ENCODE data around the gene MFGE8. TPM values are rescaled to one million over a fixed set of nuclear protein-coding genes. Genes with fewer than 3 reads are reported as not detected.

Gene MFGE8
- total and polyA plus RNA-seq, 9 of the 15 experiments (the other 6 are each of a cell fraction or from before 2014, with no cell fraction given), result 2.3 to 142 (median 62.3) TPM

DNA sequence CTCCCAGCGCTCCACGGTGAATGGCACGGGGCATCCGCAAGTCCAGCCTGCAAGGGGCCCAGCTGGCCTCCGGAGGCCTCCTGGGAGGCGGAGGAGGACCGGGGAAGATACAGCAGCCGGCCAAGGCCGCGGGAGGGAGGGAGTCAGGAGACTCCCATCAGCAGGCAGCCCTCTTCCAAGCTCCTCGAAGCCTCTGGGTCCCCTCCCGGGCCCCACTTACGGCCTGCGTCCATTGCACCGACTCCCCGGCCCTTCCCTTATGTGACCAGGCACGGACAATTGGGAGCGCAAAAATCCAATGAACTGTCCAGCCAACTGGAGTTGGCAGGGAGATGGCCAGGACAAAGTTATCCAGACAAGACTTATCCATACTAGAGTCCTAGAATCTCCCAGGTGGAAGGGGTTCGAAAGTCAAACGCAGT lies 668 bp downstream of the MFGE8 start (continued):
- TF ChIP-seq, protein P1, sequence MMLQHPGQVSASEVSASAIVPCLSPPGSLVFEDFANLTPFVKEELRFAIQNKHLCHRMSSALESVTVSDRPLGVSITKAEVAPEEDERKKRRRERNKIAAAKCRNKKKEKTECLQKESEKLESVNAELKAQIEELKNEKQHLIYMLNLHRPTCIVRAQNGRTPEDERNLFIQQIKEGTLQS (IDR thresholded peaks at IDR 0.05), result no peak
- TF ChIP-seq, protein P1 (CRISPR knock-in tag; conservative IDR thresholded peaks at IDR 0.05), result 0 out of 2 replicates have a peak, but pooled peaks have one; percentile 54
- TF ChIP-seq FIP1L1 (IDR thresholded peaks at IDR 0.05; ENCODE audit: low read depth, low read length, poor library complexity, severe bottlenecking) (peak; percentile 8), FOXJ3 (CRISPR knock-in tag; IDR thresholded peaks at IDR 0.05) (no peak), HOXB6 (CRISPR knock-in tag; IDR thresholded peaks at IDR 0.05; ENCODE audit: borderline replicate concordance) (no peak), ZNF253 (CRISPR knock-in tag; conservative IDR thresholded peaks at IDR 0.05) (no peak), SMAD1 (IDR thresholded peaks at IDR 0.05; ENCODE audit: low read depth, low read length, partially characterized antibody) (no peak), RBM39 (optimal IDR thresholded peaks at IDR 0.05; ENCODE audit: low read depth, low read length) (no peak), BACH1 (tag; IDR thresholded peaks at IDR 0.05) (no peak), HNRNPUL1 (IDR thresholded peaks at IDR 0.05; ENCODE audit: low read length) (no peak), U2AF2 (optimal IDR thresholded peaks at IDR 0.05; ENCODE audit: low read depth, low read length) (no peak), ZNF707 (CRISPR knock-in tag; conservative IDR thresholded peaks at IDR 0.05) (no peak), ZNF12 (CRISPR knock-in tag; IDR thresholded peaks at IDR 0.05) (no peak), GTF2A2 (tag; IDR thresholded peaks at IDR 0.05) (no peak)
- TF ChIP-seq, protein P2, sequence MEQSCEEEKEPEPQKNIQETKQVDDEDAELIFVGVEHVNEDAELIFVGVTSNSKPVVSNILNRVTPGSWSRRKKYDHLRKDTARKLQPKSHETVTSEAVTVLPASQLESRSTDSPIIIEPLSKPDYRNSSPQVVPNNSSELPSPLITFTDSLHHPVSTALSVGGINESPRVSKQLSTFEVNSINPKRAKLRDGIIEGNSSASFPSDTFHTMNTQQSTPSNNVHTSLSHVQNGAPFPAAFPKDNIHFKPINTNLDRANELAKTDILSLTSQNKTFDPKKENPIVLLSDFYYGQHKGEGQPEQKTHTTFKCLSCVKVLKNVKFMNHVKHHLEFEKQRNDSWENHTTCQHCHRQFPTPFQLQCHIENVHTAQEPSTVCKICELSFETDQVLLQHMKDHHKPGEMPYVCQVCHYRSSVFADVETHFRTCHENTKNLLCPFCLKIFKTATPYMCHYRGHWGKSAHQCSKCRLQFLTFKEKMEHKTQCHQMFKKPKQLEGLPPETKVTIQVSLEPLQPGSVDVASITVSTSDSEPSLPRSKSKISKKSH (CRISPR knock-in tag; IDR thresholded peaks at IDR 0.05), result no peak
- TF ChIP-seq, protein P3, sequence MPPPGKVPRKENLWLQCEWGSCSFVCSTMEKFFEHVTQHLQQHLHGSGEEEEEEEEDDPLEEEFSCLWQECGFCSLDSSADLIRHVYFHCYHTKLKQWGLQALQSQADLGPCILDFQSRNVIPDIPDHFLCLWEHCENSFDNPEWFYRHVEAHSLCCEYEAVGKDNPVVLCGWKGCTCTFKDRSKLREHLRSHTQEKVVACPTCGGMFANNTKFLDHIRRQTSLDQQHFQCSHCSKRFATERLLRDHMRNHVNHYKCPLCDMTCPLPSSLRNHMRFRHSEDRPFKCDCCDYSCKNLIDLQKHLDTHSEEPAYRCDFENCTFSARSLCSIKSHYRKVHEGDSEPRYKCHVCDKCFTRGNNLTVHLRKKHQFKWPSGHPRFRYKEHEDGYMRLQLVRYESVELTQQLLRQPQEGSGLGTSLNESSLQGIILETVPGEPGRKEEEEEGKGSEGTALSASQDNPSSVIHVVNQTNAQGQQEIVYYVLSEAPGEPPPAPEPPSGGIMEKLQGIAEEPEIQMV (tag; conservative IDR thresholded peaks at IDR 0.05; ENCODE audit: low read depth), result no peak
- TF ChIP-seq, protein P4, sequence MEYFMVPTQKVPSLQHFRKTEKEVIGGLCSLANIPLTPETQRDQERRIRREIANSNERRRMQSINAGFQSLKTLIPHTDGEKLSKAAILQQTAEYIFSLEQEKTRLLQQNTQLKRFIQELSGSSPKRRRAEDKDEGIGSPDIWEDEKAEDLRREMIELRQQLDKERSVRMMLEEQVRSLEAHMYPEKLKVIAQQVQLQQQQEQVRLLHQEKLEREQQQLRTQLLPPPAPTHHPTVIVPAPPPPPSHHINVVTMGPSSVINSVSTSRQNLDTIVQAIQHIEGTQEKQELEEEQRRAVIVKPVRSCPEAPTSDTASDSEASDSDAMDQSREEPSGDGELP (CRISPR knock-in tag; IDR thresholded peaks at IDR 0.05; ENCODE audit: borderline replicate concordance), result peak; percentile 86
- TF ChIP-seq, protein P5, sequence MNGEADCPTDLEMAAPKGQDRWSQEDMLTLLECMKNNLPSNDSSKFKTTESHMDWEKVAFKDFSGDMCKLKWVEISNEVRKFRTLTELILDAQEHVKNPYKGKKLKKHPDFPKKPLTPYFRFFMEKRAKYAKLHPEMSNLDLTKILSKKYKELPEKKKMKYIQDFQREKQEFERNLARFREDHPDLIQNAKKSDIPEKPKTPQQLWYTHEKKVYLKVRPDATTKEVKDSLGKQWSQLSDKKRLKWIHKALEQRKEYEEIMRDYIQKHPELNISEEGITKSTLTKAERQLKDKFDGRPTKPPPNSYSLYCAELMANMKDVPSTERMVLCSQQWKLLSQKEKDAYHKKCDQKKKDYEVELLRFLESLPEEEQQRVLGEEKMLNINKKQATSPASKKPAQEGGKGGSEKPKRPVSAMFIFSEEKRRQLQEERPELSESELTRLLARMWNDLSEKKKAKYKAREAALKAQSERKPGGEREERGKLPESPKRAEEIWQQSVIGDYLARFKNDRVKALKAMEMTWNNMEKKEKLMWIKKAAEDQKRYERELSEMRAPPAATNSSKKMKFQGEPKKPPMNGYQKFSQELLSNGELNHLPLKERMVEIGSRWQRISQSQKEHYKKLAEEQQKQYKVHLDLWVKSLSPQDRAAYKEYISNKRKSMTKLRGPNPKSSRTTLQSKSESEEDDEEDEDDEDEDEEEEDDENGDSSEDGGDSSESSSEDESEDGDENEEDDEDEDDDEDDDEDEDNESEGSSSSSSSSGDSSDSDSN (IDR thresholded peaks at IDR 0.05; ENCODE audit: borderline replicate concordance in 1 of 2, low read depth in 2 of 2, low read length in 2 of 2), result peak; percentile 54 to 87; a peak in 3 of 4 replicates
- TF ChIP-seq, protein P6, sequence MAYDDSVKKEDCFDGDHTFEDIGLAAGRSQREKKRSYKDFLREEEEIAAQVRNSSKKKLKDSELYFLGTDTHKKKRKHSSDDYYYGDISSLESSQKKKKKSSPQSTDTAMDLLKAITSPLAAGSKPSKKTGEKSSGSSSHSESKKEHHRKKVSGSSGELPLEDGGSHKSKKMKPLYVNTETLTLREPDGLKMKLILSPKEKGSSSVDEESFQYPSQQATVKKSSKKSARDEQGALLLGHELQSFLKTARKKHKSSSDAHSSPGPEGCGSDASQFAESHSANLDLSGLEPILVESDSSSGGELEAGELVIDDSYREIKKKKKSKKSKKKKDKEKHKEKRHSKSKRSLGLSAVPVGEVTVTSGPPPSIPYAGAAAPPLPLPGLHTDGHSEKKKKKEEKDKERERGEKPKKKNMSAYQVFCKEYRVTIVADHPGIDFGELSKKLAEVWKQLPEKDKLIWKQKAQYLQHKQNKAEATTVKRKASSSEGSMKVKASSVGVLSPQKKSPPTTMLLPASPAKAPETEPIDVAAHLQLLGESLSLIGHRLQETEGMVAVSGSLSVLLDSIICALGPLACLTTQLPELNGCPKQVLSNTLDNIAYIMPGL (CRISPR knock-in tag; IDR thresholded peaks at IDR 0.05), result no peak

Measured in K562 (cell line).